H1 (cell line): ENCODE results near the gene MAVS. TPM values are rescaled to one million over a fixed set of nuclear protein-coding genes. Genes with fewer than 3 reads are reported as not detected.

ENCODE experiments used
- KDM4A ChIP-seq: IDR thresholded peaks from one replicate; pipeline ENCODE4 v1.7.1; 2012; ENCODE audit warnings: low read depth, mild to moderate bottlenecking, moderate library complexity, low read length, inconsistent platforms; ENCODE audit not compliant: severe bottlenecking
- RXRA ChIP-seq: IDR thresholded peaks from 2 replicates; pipeline ENCODE4 v1.6.1; 2011; ENCODE audit warnings: low read depth, mild to moderate bottlenecking, low read length, moderate library complexity; ENCODE audit not compliant: insufficient read depth
- polyA plus RNA-seq, 7 experiments: library from polyadenylated mRNA; depleted of rRNA in 3 of 7; stranded (reverse) in 5 of 7; unstranded in 2 of 7; fragments of >200 nt in 5 of 7; fragments of 200-250 nt in 2 of 7; gene quantifications; 1 replicate in 5 of 7; 2 replicates in 1 of 7; 4 replicates in 1 of 7; pipeline versions ENCODE4 v1.2.1 to v1.2.3, GENCODE V29; 2011 to 2013; ENCODE audit warnings: missing spikeins in 2 of 7, mixed read lengths in 2 of 7
- total RNA-seq: library from RNA; stranded (reverse); fragmentation: NEBNext Ultra II Directional; extraction: Animal tissue kit (Norgen Biotek cat#: 25700); gene quantifications from 2 replicates; pipeline ENCODE4 v1.2.1, GENCODE V29; 2021

The MAVS gene
- total and polyA plus RNA-seq, 2 of the 8 experiments (the other 6 are each of a cell fraction or from before 2014, with no cell fraction given): 9.9 to 24.3 TPM

DNA sequence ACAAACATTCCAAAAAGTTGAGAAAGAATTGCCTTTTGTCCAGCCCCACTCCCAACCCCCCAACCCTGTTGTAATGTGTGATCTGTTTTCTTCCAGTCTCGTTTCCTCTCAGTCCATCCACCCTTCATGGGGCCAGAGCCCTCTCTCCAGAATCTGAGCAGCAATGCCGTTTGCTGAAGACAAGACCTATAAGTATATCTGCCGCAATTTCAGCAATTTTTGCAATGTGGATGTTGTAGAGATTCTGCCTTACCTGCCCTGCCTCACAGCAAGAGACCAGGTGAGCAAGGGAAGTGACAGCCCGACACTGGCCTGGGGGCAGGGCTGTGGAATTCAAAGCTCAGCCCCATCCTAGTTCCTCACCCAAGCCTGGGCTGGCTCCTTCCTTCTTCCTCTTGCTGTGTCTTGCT, 7.8 kb downstream of the MAVS start (continued):
- TF ChIP-seq RXRA (no peak), KDM4A (no peak)
